GM10248 (cell line): ENCODE data around the gene RNGTT.
A peak's percentile ranks its signal among the peaks of the same experiment; 100 is the strongest.

Source experiments
- CTCF ChIA-PET: fragments of 300-600 bp; sonication (Branson Sonifier 250); formaldehyde crosslinking; extraction: SDS; loops from one replicate; lab custom pipeline; 2021; ENCODE audit warnings: antibody characterized with exemption; lab: Yijun Ruan, JAX
- POLR2A ChIA-PET: fragments of 350-650 bp; sonication (Branson Sonifier 250); formaldehyde crosslinking; extraction: SDS; loops from one replicate; lab custom pipeline; 2020; ENCODE audit warnings: antibody characterized with exemption; lab: Yijun Ruan, JAX
- DNase-seq: peaks from one replicate; pipeline ENCODE4 v3.0.0; 2012; ENCODE audit errors: extremely low spot score
- CTCF ChIP-seq: IDR thresholded peaks from 2 replicates; pipeline ENCODE4 v1.5.1; 2012; ENCODE audit warnings: mild to moderate bottlenecking, low read depth; ENCODE audit errors: extremely low read depth, missing control alignments, control extremely low read depth

RNGTT gene

GRCh38 chr6:88963139-88964090 is at the start of gene RNGTT:
TSS of gene RNGTT (minus strand) at chr6:88963618. CDS start at chr6:88963409, 209 bp downstream.
- no peak for TF ChIP-seq CTCF
- CTCF ChIA-PET: interaction anchor here (0.7 to 1.9 kb wide), 5 partner anchors 9 to 1896 kb away, joined by 3 to 9 read pairs (median 3); no protein-coding TSS in a partner anchor
- peak; percentile 99 for DNase-seq

GRCh38 chr6:89011436-89011835 is 48.0 kb upstream of the RNGTT start:
- CTCF ChIA-PET: interaction anchor here (1.3 to 1.9 kb wide), 2 partner anchors 10 to 29 kb away, joined by 4 to 6 read pairs; no protein-coding TSS in a partner anchor
- no peak for DNase-seq
- POLR2A ChIA-PET: no interaction called here
- no peak for TF ChIP-seq CTCF

More at GRCh38 chr6:88963139-88964090, at the start of gene RNGTT:
- POLR2A ChIA-PET: interaction anchor here (0.8 to 1.0 kb wide), 3 partner anchors 9 to 1266 kb away, joined by 4 to 8 read pairs (median 4); partner anchors contain the start of gene PNRC1

GRCh38 chr6:89010825-89011224 is 47.4 kb upstream of the RNGTT start:
- ChIA-PET CTCF (interaction anchor here (1.3 to 1.9 kb wide), 2 partner anchors 9 to 28 kb away, joined by 4 to 6 read pairs; no protein-coding TSS in a partner anchor), POLR2A (no interaction called here)
- no peak for TF ChIP-seq CTCF
- DNase-seq: no peak

- CTCF ChIA-PET: interaction anchor here (1.1 kb wide), 1 partner anchor 19 kb away, joined by 3 read pairs; no protein-coding TSS in a partner anchor
- no peak for TF ChIP-seq CTCF
- no peak for DNase-seq
- POLR2A ChIA-PET: no interaction called here
Observed at GRCh38 chr6:89009624-89010059, 46.2 kb upstream of the RNGTT start.

GRCh38 chr6:89008815-89009374 is 45.5 kb upstream of the RNGTT start:
- CTCF ChIA-PET: interaction anchor here (1.1 to 1.2 kb wide), 2 partner anchors 18 to 26 kb away, joined by 3 read pairs; no protein-coding TSS in a partner anchor
- no peak for TF ChIP-seq CTCF
- POLR2A ChIA-PET: no interaction called here
- no peak for DNase-seq
